LNCaP clone FGC (cell line): ENCODE results near the gene NPW.

Experiments
- DNase-seq: peaks from one replicate; pipeline ENCODE4 v3.0.0-alpha.2; 2011; ENCODE audit warnings: low read depth
- H3K4me3 ChIP-seq: 2 replicates; pipeline ENCODE4 v1.5.1; 2011; ENCODE audit warnings: mild to moderate bottlenecking, low read depth, low read length, control low read depth
- CTCF ChIP-seq: IDR thresholded peaks from 2 replicates; pipeline ENCODE4 v1.5.1; 2012; ENCODE audit warnings: mild to moderate bottlenecking; ENCODE audit not compliant: control insufficient read depth, insufficient read depth; ENCODE audit errors: extremely low read depth

The NPW gene

GRCh38 chr16:1991588-1991947, 28.0 kb upstream of the NPW start:
- H3K4me3 ChIP-seq = no peak overlapping the region
- no peak for DNase-seq
- no peak for TF ChIP-seq CTCF

GRCh38 chr16:1991948-1992703, 27.5 kb upstream of the NPW start:
- no peak overlapping the region for H3K4me3 ChIP-seq
- no peak for TF ChIP-seq CTCF
- DNase-seq = no peak

- no peak for DNase-seq
- H3K4me3 ChIP-seq = no peak overlapping the region
- TF ChIP-seq CTCF = no peak
These were observed 26.8 kb upstream of the NPW start for GRCh38 chr16:1992704-1993317.

- TF ChIP-seq CTCF = no peak
- H3K4me3 ChIP-seq = no peak overlapping the region
- no peak for DNase-seq
These were observed 25.9 kb upstream of the NPW start for GRCh38 chr16:1993731-1994131.

GRCh38 chr16:1997494-1998359, 21.9 kb upstream of the NPW start:
- no peak for TF ChIP-seq CTCF
- DNase-seq = no peak
- H3K4me3 ChIP-seq = no peak overlapping the region

GRCh38 chr16:1998360-1998835, 21.2 kb upstream of the NPW start:
- no peak for DNase-seq
- no peak for TF ChIP-seq CTCF
- no peak overlapping the region for H3K4me3 ChIP-seq
